ENCODE measurements around the gene CAMK1G. TPM values are rescaled to one million over a fixed set of nuclear protein-coding genes. Genes with fewer than 3 reads are reported as not detected.

The CAMK1G gene
- total and polyA plus RNA-seq, 4 donors, result 2.1 to 10.8 (median 8.8) TPM

DNA sequence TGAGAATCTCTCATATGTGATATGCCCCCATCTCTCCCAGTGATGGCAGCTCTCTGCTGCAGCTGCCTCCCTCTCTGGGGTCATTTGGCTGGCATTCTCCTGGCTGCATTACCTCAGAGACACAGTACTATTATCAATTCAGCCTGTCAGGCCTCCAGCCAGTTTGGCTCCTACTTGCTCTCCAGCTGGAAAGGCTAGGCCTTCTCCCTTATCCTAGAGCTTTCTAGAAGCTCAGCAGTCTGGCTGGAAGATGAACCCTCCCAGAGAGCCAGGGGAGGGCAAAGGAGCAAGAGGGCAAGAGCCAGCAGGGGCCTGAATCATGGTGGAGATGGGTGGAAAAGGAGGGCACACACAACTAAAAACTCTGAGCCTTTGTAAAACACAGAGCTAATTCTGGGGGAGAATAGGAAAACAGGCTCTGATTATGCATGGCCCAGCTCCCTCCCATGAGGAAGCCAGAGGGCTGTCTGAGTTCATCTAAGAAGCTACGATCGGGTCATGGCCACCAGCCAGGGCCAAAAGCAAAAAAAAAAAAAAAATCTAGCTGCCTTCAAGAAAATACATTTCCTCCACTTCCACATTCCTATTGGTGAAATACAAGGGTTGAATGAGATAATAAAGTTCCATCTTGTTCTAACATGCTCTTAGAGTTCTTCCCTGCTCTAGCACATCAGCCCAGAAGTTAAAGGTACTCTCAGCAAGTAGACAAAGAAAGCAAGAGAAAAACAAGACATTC, 59.9 kb downstream of the CAMK1G start:
- H3K4me1 ChIP-seq (ENCODE audit: control insufficient read depth, insufficient read depth, low read length), result peaks cover 40% of the 10 kb centered on the region
- no peaks in the 10 kb centered on the region for H3K36me3 ChIP-seq (ENCODE audit: control insufficient read depth, insufficient read depth, low read length)
- WGBS (ENCODE audit: insufficient coverage), result no CpG with 5 or more reads among the region's 2 CpGs
- peak overlapping the region; percentile 74 for H3K27ac ChIP-seq (ENCODE audit: low read depth, low read length)
- DNase-seq (ENCODE audit: low read depth in 4 of 6, low spot score in 6 of 6), result peak in 5 of 6 donors; percentile 64 to 95 (median 75)
- peaks cover 2% of the 10 kb centered on the region for H3K27me3 ChIP-seq (ENCODE audit: control insufficient read depth, insufficient read depth, low read length)
- no peak overlapping the region for H3K4me3 ChIP-seq (ENCODE audit: low read depth, low read length)
- H3K9me3 ChIP-seq (ENCODE audit: control insufficient read depth, insufficient read depth, low read length), result no peaks in the 10 kb centered on the region

DNA sequence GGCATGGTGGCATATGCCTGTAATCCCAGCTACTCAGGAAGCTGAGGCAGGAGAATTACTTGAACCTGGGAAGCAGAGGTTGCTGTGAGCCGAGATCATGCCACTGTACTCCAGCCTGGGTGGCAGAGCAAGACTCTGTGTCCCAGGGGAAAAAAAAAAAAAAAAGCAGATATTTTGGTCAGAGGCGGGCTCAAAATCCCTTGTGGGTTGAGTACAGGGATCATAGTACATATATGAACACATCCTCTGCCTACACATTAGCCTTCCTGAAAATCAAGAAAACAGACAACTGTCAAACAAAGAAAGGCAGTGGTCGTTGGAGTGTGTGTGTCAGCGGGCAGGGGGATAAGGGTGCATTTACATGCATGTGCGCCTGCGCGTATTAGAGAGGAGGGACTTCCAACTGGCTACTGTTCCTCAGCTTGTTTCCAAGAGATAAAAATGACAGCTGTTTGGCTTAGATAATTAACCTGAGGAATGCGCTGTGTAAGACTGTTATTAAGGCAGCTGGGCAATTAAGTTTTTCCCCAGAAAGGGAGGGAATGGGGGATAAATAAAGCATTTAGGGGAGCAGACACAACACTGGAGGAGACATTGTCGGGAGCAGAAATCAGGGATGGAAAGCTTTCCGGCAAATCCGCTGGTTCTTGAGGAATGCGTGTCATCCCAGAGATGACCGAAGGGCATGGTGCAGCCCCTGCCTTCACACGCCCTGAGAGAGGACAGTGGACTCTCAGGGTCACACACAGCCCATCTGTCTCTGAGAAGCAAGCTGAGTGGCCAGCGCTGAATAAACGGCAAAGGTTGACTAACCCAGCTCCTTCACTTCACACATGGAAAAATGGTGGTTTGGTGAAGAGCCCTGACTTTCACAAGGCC, 62.3 kb downstream of the CAMK1G start:
- peaks cover 2% of the 10 kb centered on the region for H3K27me3 ChIP-seq (ENCODE audit: control insufficient read depth, insufficient read depth, low read length)
- no peak overlapping the region for H3K4me3 ChIP-seq (ENCODE audit: low read depth, low read length)
- 61% methylated on average over 12 of the region's 16 CpGs for WGBS (ENCODE audit: insufficient coverage)
- H3K9me3 ChIP-seq (ENCODE audit: control insufficient read depth, insufficient read depth, low read length), result no peaks in the 10 kb centered on the region
- H3K4me1 ChIP-seq (ENCODE audit: control insufficient read depth, insufficient read depth, low read length), result peaks cover 40% of the 10 kb centered on the region
- no peaks in the 10 kb centered on the region for H3K36me3 ChIP-seq (ENCODE audit: control insufficient read depth, insufficient read depth, low read length)
- peak in 2 of 6 donors; percentile 81 to 94 for DNase-seq (ENCODE audit: low read depth in 4 of 6, low spot score in 6 of 6)
- no peak overlapping the region for H3K27ac ChIP-seq (ENCODE audit: low read depth, low read length)

DNA sequence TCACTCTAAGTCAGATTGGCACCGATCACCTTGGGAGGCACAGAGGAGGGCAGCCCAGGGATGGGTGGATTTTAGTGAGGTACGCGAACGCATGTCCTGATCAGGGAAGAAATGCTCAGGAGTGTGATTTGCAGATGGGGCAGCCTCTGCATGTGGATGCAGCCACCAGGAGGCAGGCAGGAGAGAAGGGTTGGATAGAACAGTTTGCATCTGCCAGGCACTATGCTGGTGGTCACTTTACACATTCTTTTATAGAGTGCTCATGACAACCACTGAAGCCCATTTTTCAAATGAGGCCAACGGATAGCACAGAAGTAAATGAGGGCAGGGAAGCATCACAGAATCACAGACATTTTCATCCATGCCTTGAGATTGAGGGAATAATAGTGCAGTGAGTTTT, 63.0 kb downstream of the CAMK1G start:
- WGBS (ENCODE audit: insufficient coverage), result 89% methylated on average over 4 of the region's 5 CpGs
- peaks cover 2% of the 10 kb centered on the region for H3K27me3 ChIP-seq (ENCODE audit: control insufficient read depth, insufficient read depth, low read length)
- H3K27ac ChIP-seq (ENCODE audit: low read depth, low read length), result no peak overlapping the region
- no peaks in the 10 kb centered on the region for H3K36me3 ChIP-seq (ENCODE audit: control insufficient read depth, insufficient read depth, low read length)
- DNase-seq (ENCODE audit: low read depth in 4 of 6, low spot score in 6 of 6), result no peak
- H3K4me3 ChIP-seq (ENCODE audit: low read depth, low read length), result no peak overlapping the region
- no peaks in the 10 kb centered on the region for H3K9me3 ChIP-seq (ENCODE audit: control insufficient read depth, insufficient read depth, low read length)
- peaks cover 35% of the 10 kb centered on the region for H3K4me1 ChIP-seq (ENCODE audit: control insufficient read depth, insufficient read depth, low read length)

DNA sequence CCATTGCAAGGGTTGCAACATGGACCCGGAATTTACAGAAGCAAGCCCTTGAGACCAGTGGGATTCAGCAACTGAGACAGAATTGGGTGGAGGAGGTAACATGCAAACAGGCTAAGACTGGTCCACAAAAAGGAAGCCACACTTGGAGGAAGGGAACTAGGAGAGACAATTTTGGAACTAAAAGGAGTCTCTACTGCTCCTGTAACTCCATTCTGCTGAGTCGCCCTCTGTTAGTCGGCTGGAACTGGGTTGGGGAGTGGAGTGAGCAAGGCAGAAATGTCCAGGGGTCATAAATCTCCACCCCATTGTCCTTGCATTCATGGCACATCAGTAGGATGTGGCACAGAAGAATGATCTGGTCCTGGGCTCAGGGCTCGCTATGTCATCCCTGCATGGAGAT, 63.6 kb downstream of the CAMK1G start:
- 67% methylated on average over 4 of the region's 4 CpGs for WGBS (ENCODE audit: insufficient coverage)
- peaks cover 2% of the 10 kb centered on the region for H3K27me3 ChIP-seq (ENCODE audit: control insufficient read depth, insufficient read depth, low read length)
- no peaks in the 10 kb centered on the region for H3K9me3 ChIP-seq (ENCODE audit: control insufficient read depth, insufficient read depth, low read length)
- H3K27ac ChIP-seq (ENCODE audit: low read depth, low read length), result no peak overlapping the region
- peaks cover 33% of the 10 kb centered on the region for H3K4me1 ChIP-seq (ENCODE audit: control insufficient read depth, insufficient read depth, low read length)
- H3K36me3 ChIP-seq (ENCODE audit: control insufficient read depth, insufficient read depth, low read length), result no peaks in the 10 kb centered on the region
- no peak overlapping the region for H3K4me3 ChIP-seq (ENCODE audit: low read depth, low read length)
- no peak for DNase-seq (ENCODE audit: low read depth in 4 of 6, low spot score in 6 of 6)

DNA sequence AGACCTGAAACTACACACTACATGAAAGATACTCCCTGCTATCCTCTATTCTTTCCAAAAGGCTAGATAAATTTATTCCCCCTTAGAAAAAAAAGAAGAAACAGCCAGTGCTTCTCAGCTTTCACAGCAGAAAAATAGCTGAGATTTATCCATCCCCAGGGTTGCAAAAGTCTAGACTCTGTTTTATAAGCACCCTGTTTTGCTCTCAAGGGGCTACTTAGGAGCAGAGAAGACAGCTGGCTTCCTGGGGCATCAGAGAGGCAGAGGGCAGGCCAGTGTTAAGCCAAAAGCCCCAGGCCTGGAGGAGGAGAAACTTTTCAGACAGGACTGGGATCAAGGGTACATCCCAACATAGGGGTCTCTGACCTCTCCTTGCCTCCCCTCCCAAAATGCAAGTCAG, 64.8 kb downstream of the CAMK1G start:
- no peak for DNase-seq (ENCODE audit: low read depth in 4 of 6, low spot score in 6 of 6)
- H3K36me3 ChIP-seq (ENCODE audit: control insufficient read depth, insufficient read depth, low read length), result no peaks in the 10 kb centered on the region
- H3K4me3 ChIP-seq (ENCODE audit: low read depth, low read length), result no peak overlapping the region
- no peak overlapping the region for H3K27ac ChIP-seq (ENCODE audit: low read depth, low read length)
- peaks cover 2% of the 10 kb centered on the region for H3K27me3 ChIP-seq (ENCODE audit: control insufficient read depth, insufficient read depth, low read length)
- H3K9me3 ChIP-seq (ENCODE audit: control insufficient read depth, insufficient read depth, low read length), result no peaks in the 10 kb centered on the region
- peaks cover 33% of the 10 kb centered on the region for H3K4me1 ChIP-seq (ENCODE audit: control insufficient read depth, insufficient read depth, low read length)

DNA sequence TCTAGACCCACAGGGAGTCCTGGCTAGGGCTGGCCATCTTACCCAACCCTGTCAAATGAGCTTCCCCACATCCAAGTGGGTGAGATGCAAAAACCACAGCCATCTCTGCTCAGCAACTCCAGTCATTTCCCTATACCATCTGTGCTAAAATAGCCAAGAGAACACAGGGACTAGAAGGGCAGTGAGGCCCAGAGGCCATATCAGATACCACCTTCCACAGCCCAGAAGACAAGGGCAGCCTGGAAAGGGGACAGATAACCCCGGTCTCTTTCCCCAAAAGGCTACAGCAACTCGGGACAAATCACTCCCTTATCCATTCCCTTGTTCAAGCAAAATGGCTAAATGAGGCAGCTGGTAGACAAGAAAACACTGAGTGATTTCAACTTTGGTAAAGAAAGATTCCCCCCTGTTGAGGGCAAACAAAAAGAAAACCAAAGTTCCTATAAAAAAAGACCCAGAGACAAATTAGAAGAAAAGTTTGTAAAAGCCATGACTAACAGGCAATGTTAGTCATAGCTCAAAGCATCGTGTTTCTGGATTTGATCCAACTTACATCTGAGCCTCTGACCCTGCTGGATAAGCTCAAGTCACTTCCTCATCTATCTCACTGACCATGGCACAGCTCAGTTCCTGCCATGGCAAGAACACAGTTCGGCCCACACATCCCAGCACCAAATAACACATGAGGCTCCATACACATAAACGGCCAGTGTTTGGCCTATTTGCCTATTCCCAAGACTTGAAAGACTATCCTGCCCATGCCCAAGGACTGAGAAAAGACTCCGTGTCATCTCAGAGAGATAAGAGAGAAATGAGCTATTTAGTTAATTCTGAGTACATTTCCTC, 65.6 kb downstream of the CAMK1G start:
- WGBS (ENCODE audit: insufficient coverage), result 51% methylated on average over 2 of the region's 6 CpGs
- no peak overlapping the region for H3K27ac ChIP-seq (ENCODE audit: low read depth, low read length)

DNA sequence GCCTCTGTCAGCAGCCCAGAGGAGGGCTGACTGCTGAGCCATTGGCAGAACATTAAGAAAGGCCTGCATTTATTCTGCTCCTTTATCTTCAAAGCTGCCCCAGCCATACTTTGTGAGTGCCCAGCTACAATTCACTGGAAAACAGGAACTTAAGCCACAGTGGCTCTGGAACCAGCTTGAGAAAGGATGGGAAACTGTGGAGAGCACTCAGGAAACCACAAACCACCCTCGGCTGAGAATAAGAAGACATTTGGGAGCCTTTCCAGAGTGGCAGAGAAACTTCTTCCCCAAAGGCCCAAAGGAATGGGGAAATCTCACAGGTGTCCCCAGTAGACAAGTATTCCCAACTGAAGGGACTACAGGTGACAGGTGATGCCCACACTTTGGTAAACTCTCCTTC, 66.9 kb downstream of the CAMK1G start:
- Histone ChIP-seq H3K4me1 (ENCODE audit: control insufficient read depth, insufficient read depth, low read length) (peaks cover 28% of the 10 kb centered on the region), H3K27ac (ENCODE audit: low read depth, low read length) (no peak overlapping the region), H3K9me3 (ENCODE audit: control insufficient read depth, insufficient read depth, low read length) (no peaks in the 10 kb centered on the region), H3K36me3 (ENCODE audit: control insufficient read depth, insufficient read depth, low read length) (no peaks in the 10 kb centered on the region), H3K4me3 (ENCODE audit: low read depth, low read length) (no peak overlapping the region), H3K27me3 (ENCODE audit: control insufficient read depth, insufficient read depth, low read length) (peaks cover 2% of the 10 kb centered on the region)
- no peak for DNase-seq (ENCODE audit: low read depth in 4 of 6, low spot score in 6 of 6)
- 100% methylated on average over 1 of the region's 1 CpG for WGBS (ENCODE audit: insufficient coverage)

More for the DNA sequence above, 65.6 kb downstream of the CAMK1G start:
- Histone ChIP-seq H3K4me1 (ENCODE audit: control insufficient read depth, insufficient read depth, low read length) (peaks cover 31% of the 10 kb centered on the region), H3K27me3 (ENCODE audit: control insufficient read depth, insufficient read depth, low read length) (peaks cover 2% of the 10 kb centered on the region), H3K4me3 (ENCODE audit: low read depth, low read length) (no peak overlapping the region), H3K9me3 (ENCODE audit: control insufficient read depth, insufficient read depth, low read length) (no peaks in the 10 kb centered on the region), H3K36me3 (ENCODE audit: control insufficient read depth, insufficient read depth, low read length) (no peaks in the 10 kb centered on the region)
- peak in 1 of 6 donors; percentile 38 for DNase-seq (ENCODE audit: low read depth in 4 of 6, low spot score in 6 of 6)

DNA sequence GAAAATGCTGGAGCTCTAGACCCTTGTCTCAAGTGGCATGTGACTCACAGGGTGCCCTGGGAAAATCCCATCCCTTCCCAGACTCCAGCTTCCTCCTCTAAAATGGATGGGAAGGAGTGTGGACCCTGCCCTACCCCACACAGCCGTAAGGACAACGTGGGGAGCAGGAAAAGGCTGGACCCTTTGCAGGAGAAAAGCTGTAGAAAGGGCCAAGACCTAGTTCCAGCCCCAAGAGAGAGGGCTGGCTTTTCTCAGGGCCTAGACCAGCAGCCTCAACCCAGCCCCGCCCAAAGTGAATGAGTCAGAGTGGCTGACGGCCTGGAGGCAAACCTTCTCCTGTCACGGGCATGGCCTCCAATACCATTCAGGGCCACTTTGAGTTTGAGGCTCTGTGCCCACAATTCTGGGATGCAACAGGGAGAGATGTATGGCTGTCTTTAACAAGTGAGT, 67.6 kb downstream of the CAMK1G start:
- Histone ChIP-seq H3K9me3 (ENCODE audit: control insufficient read depth, insufficient read depth, low read length) (no peaks in the 10 kb centered on the region), H3K36me3 (ENCODE audit: control insufficient read depth, insufficient read depth, low read length) (no peaks in the 10 kb centered on the region), H3K4me3 (ENCODE audit: low read depth, low read length) (no peak overlapping the region), H3K4me1 (ENCODE audit: control insufficient read depth, insufficient read depth, low read length) (peaks cover 26% of the 10 kb centered on the region), H3K27ac (ENCODE audit: low read depth, low read length) (no peak overlapping the region), H3K27me3 (ENCODE audit: control insufficient read depth, insufficient read depth, low read length) (peaks cover 2% of the 10 kb centered on the region)
- no peak for DNase-seq (ENCODE audit: low read depth in 4 of 6, low spot score in 6 of 6)
- WGBS (ENCODE audit: insufficient coverage), result 93% methylated on average over 5 of the region's 5 CpGs

DNA sequence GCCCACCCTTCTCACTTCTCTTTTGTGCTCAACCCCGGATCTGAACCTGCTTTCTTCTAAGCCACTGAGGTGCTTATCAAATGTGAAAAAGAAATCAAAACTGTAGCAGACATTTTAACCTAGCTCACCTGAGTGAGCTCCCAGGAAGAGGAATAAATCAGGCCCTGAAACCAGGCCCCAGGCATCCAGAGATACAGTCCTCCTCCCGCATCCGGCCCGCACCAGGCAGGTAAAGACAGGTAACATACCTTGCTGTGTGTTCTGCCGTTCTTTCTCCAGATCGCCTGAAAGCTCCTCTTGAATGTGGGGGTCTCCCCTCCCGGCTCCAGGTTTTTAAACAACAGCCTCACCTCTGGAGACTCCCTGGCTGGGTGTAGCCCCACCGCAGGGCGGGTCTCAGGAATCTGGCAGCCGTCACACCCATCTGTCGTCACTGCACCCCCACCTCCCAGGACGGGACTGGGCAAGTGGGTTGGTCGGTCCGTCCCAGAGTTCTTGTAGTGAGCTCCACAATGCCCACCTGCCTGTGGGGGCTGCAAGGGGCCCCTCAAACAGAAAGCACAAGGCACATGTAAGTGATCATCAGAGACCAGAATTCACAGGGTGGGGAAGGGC, 68.7 kb downstream of the CAMK1G start, which contains the start of gene LAMB3:
LAMB3 (minus strand) TSS at position 305 of the 615 bp plus-strand sequence. CDS start 1,481 bp downstream, outside the sequence.
- no peaks in the 10 kb centered on the region for H3K9me3 ChIP-seq (ENCODE audit: control insufficient read depth, insufficient read depth, low read length)
- H3K4me3 ChIP-seq (ENCODE audit: low read depth, low read length), result no peak within 1 kb of the TSS
- peaks cover 17% of the 10 kb centered on the region for H3K4me1 ChIP-seq (ENCODE audit: control insufficient read depth, insufficient read depth, low read length)
- H3K27ac ChIP-seq (ENCODE audit: low read depth, low read length), result no peak within 1 kb of the TSS
- H3K27me3 ChIP-seq (ENCODE audit: control insufficient read depth, insufficient read depth, low read length), result peaks cover under 1% of the 10 kb centered on the region
- WGBS (ENCODE audit: insufficient coverage), result 77% methylated on average over 14 of the region's 14 CpGs
- H3K36me3 ChIP-seq (ENCODE audit: control insufficient read depth, insufficient read depth, low read length), result no peaks in the 10 kb centered on the region
- no peak for DNase-seq (ENCODE audit: low read depth in 4 of 6, low spot score in 6 of 6)
